Mucosa of rectum (tissue), 2 donors: ENCODE measurements around the gene TAS2R46.

Source experiments
- H3K27ac ChIP-seq, 2 donors: one replicate each; pipeline ENCODE4 v1.7.0; 2013; ENCODE audit warnings: inconsistent platforms in 2 of 2, low read depth in 2 of 2, low read length in 2 of 2
- H3K27me3 ChIP-seq, 2 donors: one replicate each; pipeline ENCODE4 v1.7.0; 2013; ENCODE audit warnings: low read length in 2 of 2; ENCODE audit not compliant: control insufficient read depth in 2 of 2, insufficient read depth in 2 of 2
- H3K36me3 ChIP-seq, 2 donors: one replicate each; pipeline ENCODE4 v1.7.0; 2013; ENCODE audit warnings: low read length in 2 of 2; ENCODE audit not compliant: control insufficient read depth in 2 of 2, insufficient read depth in 2 of 2
- H3K4me1 ChIP-seq, 2 donors: one replicate each; pipeline ENCODE4 v1.7.0; 2013; ENCODE audit warnings: low read length in 2 of 2, mild to moderate bottlenecking in 1 of 2; ENCODE audit not compliant: control insufficient read depth in 2 of 2, insufficient read depth in 2 of 2
- H3K4me3 ChIP-seq, 2 donors: one replicate each; pipeline ENCODE4 v1.7.0; 2013; ENCODE audit warnings: low read length in 2 of 2
- H3K9ac ChIP-seq, 2 donors: one replicate each; pipeline ENCODE4 v1.7.0; 2013; ENCODE audit warnings: low read length in 2 of 2, low read depth in 1 of 2, mild to moderate bottlenecking in 1 of 2
- H3K9me3 ChIP-seq, 2 donors: one replicate each; pipeline ENCODE4 v1.7.0; 2013; ENCODE audit warnings: low read length in 2 of 2; ENCODE audit not compliant: control insufficient read depth in 2 of 2
- donor health status: healthy.
- donor health status: Normal muscosa, but diverticular disease.

The TAS2R46 gene

DNA sequence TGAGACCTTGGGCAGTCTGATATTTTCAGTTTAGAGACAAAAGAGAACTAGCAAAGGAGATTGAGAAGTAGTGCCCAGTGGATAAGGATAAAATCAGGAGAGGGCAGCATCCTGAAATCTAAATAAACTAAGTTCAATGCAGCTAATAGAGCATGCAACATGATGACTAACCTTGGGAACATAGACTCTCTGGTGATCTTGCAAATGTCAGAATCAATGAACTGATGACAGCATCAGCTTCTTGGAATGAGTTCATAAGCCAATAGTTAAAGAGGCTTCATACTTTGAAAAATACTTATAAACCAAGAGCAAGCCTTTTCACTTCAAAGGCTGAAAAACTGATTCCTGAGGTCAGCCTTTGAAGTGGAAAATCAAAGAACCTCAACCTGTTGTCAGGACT is 47.9 kb downstream of the TAS2R46 start:
- Histone ChIP-seq H3K9me3 (no peaks in the 10 kb centered on the region), H3K9ac (no peak overlapping the region), H3K27ac (no peak overlapping the region), H3K27me3 (no peaks in the 10 kb centered on the region), H3K4me1 (peaks cover 11 to 12% of the 10 kb centered on the region in 2 donors), H3K36me3 (no peaks in the 10 kb centered on the region), H3K4me3 (no peak overlapping the region)
